GM23248 (cell line): Measurements from ENCODE around the gene PDSS2. TPM values are rescaled to one million over a fixed set of nuclear protein-coding genes. Genes with fewer than 3 reads are reported as not detected.
A peak's percentile ranks its signal among the peaks of the same experiment; 100 is the strongest.

Experiments used
- DNase-seq: peaks from one replicate; pipeline ENCODE4 v3.0.0-alpha.2; 2015
- H2AFZ ChIP-seq: fragments of 200-600 bp; sonication (generic); 2 replicates; pipeline ENCODE4 v1.6.1; 2016; ENCODE audit warnings: antibody characterized with exemption
- H3F3A ChIP-seq: fragments of 200-600 bp; sonication (generic); 2 replicates; pipeline ENCODE4 v1.6.1; 2016; ENCODE audit warnings: mild to moderate bottlenecking, antibody characterized with exemption, mixed run types; ENCODE audit not compliant: insufficient read depth
- H3K27ac ChIP-seq: fragments of 200-600 bp; sonication (generic); 2 replicates; pipeline ENCODE4 v1.5.1; 2016; ENCODE audit warnings: mild to moderate bottlenecking
- H3K27me3 ChIP-seq: fragments of 200-600 bp; sonication (generic); replicated peaks from 2 replicates; pipeline ENCODE4 v1.6.1; 2016; ENCODE audit warnings: mild to moderate bottlenecking; ENCODE audit not compliant: insufficient read depth
- H3K36me3 ChIP-seq: fragments of 200-600 bp; sonication (generic); 2 replicates; pipeline ENCODE4 v1.6.1; 2016; ENCODE audit warnings: low read depth, mild to moderate bottlenecking
- H3K4me1 ChIP-seq: fragments of 200-600 bp; sonication (generic); 2 replicates; pipeline ENCODE4 v1.6.1; 2016; ENCODE audit warnings: mild to moderate bottlenecking; ENCODE audit not compliant: insufficient read depth
- H3K4me2 ChIP-seq: fragments of 200-600 bp; sonication (generic); one replicate; pipeline ENCODE4 v1.6.1; 2016; ENCODE audit warnings: mild to moderate bottlenecking; ENCODE audit not compliant: unreplicated experiment
- H3K4me3 ChIP-seq: fragments of 200-600 bp; sonication (generic); 2 replicates; pipeline ENCODE4 v1.5.1; 2016; ENCODE audit warnings: mild to moderate bottlenecking
- H3K79me2 ChIP-seq: fragments of 200-600 bp; sonication (generic); 2 replicates; pipeline ENCODE4 v1.6.1; 2016; ENCODE audit warnings: mild to moderate bottlenecking; ENCODE audit not compliant: insufficient read depth
- H3K9ac ChIP-seq: fragments of 200-600 bp; sonication (generic); 2 replicates; pipeline ENCODE4 v1.6.1; 2016; ENCODE audit warnings: mild to moderate bottlenecking
- H3K9me2 ChIP-seq: fragments of 200-600 bp; sonication (generic); 2 replicates; pipeline ENCODE4 v1.6.1; 2016; ENCODE audit warnings: mixed run types, mild to moderate bottlenecking, moderate library complexity; ENCODE audit not compliant: insufficient read depth
- H3K9me3 ChIP-seq: fragments of 200-600 bp; sonication (generic); one replicate; pipeline ENCODE4 v1.6.1; 2017; ENCODE audit warnings: low read depth
- H4K20me1 ChIP-seq: fragments of 200-600 bp; sonication (generic); 2 replicates; pipeline ENCODE4 v1.6.0; 2016; ENCODE audit not compliant: insufficient read depth
- EZH2 ChIP-seq: fragments of 200-600 bp; sonication (generic); IDR thresholded peaks from 2 replicates; pipeline ENCODE4 v1.6.1; 2018; ENCODE audit warnings: antibody characterized with exemption, mild to moderate bottlenecking; ENCODE audit not compliant: insufficient read depth, poor library complexity, severe bottlenecking
- EZH2phosphoT487 ChIP-seq: fragments of 200-600 bp; sonication (generic); IDR thresholded peaks from 2 replicates; pipeline ENCODE4 v1.6.1; 2018; ENCODE audit warnings: antibody characterized with exemption, moderate library complexity, mild to moderate bottlenecking, low read depth; ENCODE audit not compliant: insufficient read depth
- WGBS, 2 experiments: methylation state at CpG; one replicate each; pipeline ENCODE4 v1.1.6; 2015 to 2017; ENCODE audit warnings: low lambda C conversion rate in 2 of 2, low coverage in 1 of 2; ENCODE audit errors: missing lambda C conversion rate in 2 of 2; 5-methylcytosine and 5-hydroxymethylcytosine counted together
- in situ Hi-C: fragments of 300-500 bp; cut with MboI; formaldehyde crosslinking; loops from 2 replicates; pipeline ENCODE4 v1.15.0; 2020
- polyA plus RNA-seq: library from polyadenylated mRNA; unstranded; fragments of >200 nt; fragmentation: Nextera tagmentation; extraction: Ambion mirVana; gene quantifications from 2 replicates; pipeline ENCODE4 v1.2.1, GENCODE V29; 2016
- total RNA-seq: library from RNA; depleted of rRNA; stranded (reverse); fragments of >200 nt; shearing (Covaris generic); gene quantifications from 2 replicates; pipeline ENCODE4 v1.2.3, GENCODE V29; 2014

PDSS2 gene
- total and polyA plus RNA-seq, 2 experiments from 2014 or later, result 9.9 to 10.3 TPM

GRCh38 chr6:107321793-107322192 lies 137.6 kb downstream of the PDSS2 start:
- Histone ChIP-seq H3K4me1 (peaks cover 49% of the 10 kb centered on the region), H3K27ac (no peak overlapping the region), H3F3A (peaks cover 57% of the 10 kb centered on the region), H3K36me3 (no peaks in the 10 kb centered on the region), H3K9me3 (no peaks in the 10 kb centered on the region), H3K9me2 (no peaks in the 10 kb centered on the region), H4K20me1 (no peaks in the 10 kb centered on the region), H3K9ac (no peak overlapping the region), H3K27me3 (no peaks in the 10 kb centered on the region), H3K79me2 (no peaks in the 10 kb centered on the region), H2AFZ (no peak overlapping the region), H3K4me2 (no peak overlapping the region), H3K4me3 (no peak overlapping the region)
- in situ Hi-C loops, result no loop called here
- peak; percentile 22 for DNase-seq
- TF ChIP-seq EZH2 (no peak), EZH2phosphoT487 (no peak)

GRCh38 chr6:107319906-107320530 lies 139.3 kb downstream of the PDSS2 start:
- peak overlapping the region; percentile 40 for H3K9ac ChIP-seq
- H3K9me3 ChIP-seq, result no peaks in the 10 kb centered on the region
- WGBS, 2 experiments, result 3 to 5% methylated on average over 5 of the region's 5 CpGs
- H2AFZ ChIP-seq, result peak overlapping the region; percentile 26
- DNase-seq, result peak; percentile 79
- peaks cover 49% of the 10 kb centered on the region for H3K4me1 ChIP-seq
- no peaks in the 10 kb centered on the region for H3K79me2 ChIP-seq
- H3K4me2 ChIP-seq, result peak overlapping the region; percentile 55
- H4K20me1 ChIP-seq, result no peaks in the 10 kb centered on the region
- no peaks in the 10 kb centered on the region for H3K36me3 ChIP-seq
- no peaks in the 10 kb centered on the region for H3K27me3 ChIP-seq
- peak overlapping the region; percentile 43 for H3K4me3 ChIP-seq
- peaks cover 55% of the 10 kb centered on the region for H3F3A ChIP-seq
- H3K27ac ChIP-seq, result peak overlapping the region; percentile 49
- in situ Hi-C loops, result no loop called here
- TF ChIP-seq EZH2 (no peak), EZH2phosphoT487 (no peak)
- no peaks in the 10 kb centered on the region for H3K9me2 ChIP-seq

- Histone ChIP-seq H3K9ac (no peak overlapping the region), H3K79me2 (0 out of 2 replicates have a peak, but pooled peaks cover 3% of the 10 kb centered on the region), H3K4me2 (no peak overlapping the region), H3K4me3 (no peak overlapping the region), H3F3A (peaks cover 37% of the 10 kb centered on the region), H3K27ac (no peak overlapping the region), H4K20me1 (no peaks in the 10 kb centered on the region), H3K4me1 (peaks cover 38% of the 10 kb centered on the region), H3K9me3 (no peaks in the 10 kb centered on the region), H3K9me2 (no peaks in the 10 kb centered on the region), H3K36me3 (no peaks in the 10 kb centered on the region), H3K27me3 (no peaks in the 10 kb centered on the region), H2AFZ (no peak overlapping the region)
- peak; percentile 75 for DNase-seq
- WGBS, 2 experiments, result 71 to 73% methylated on average over 9 of the region's 9 CpGs
- TF ChIP-seq EZH2phosphoT487, result no peak
- in situ Hi-C loops, result no loop called here
Measured at GRCh38 chr6:107318100-107318736, 141.1 kb downstream of the PDSS2 start.

- no peak overlapping the region for H3K4me3 ChIP-seq
- no peak overlapping the region for H3K4me2 ChIP-seq
- H3K27ac ChIP-seq, result no peak overlapping the region
- H3F3A ChIP-seq, result 0 out of 2 replicates have a peak, but pooled peaks cover 10% of the 10 kb centered on the region
- no peak overlapping the region for H3K9ac ChIP-seq
- H2AFZ ChIP-seq, result no peak overlapping the region
- 0 out of 2 replicates have a peak, but pooled peaks cover 3% of the 10 kb centered on the region for H3K79me2 ChIP-seq
- H4K20me1 ChIP-seq, result no peaks in the 10 kb centered on the region
- no peaks in the 10 kb centered on the region for H3K36me3 ChIP-seq
- no peak for DNase-seq
- peaks cover 10% of the 10 kb centered on the region for H3K4me1 ChIP-seq
- H3K9me3 ChIP-seq, result no peaks in the 10 kb centered on the region
- in situ Hi-C loops, result no loop called here
- H3K9me2 ChIP-seq, result no peaks in the 10 kb centered on the region
- no peaks in the 10 kb centered on the region for H3K27me3 ChIP-seq
- TF ChIP-seq EZH2phosphoT487 (no peak), EZH2 (no peak)
Measured at GRCh38 chr6:107315114-107315513, 144.2 kb downstream of the PDSS2 start.
